Prostate gland (tissue), 2 donors: ENCODE results near the gene PSG3. TPM values are rescaled to one million over a fixed set of nuclear protein-coding genes. Genes with fewer than 3 reads are reported as not detected.
"Not testable (repeated sequence)": the region's sequence is repeated elsewhere in the genome, so short reads cannot be mapped to it uniquely, and the experiment has no call there.

Source experiments
- DNase-seq: peaks from one replicate; pipeline ENCODE4 v3.0.0-alpha.2; 2019; ENCODE audit warnings: low spot score
- H3K27ac ChIP-seq, 2 donors: fragments of 200-600 bp; sonication (generic); 2 replicates each; pipeline ENCODE4 v1.5.1; 2017 to 2019
- H3K27me3 ChIP-seq: fragments of 200-600 bp; sonication (generic); replicated peaks from 2 replicates; pipeline ENCODE4 v1.5.1; 2019; ENCODE audit not compliant: insufficient read depth
- H3K36me3 ChIP-seq, 2 donors: fragments of 200-600 bp; sonication (generic); 1 replicate in 1 of 2; 2 replicates in 1 of 2; pipeline versions ENCODE4 v1.5.1 to v1.8.1; 2017 to 2019
- H3K4me1 ChIP-seq: fragments of 200-600 bp; sonication (generic); replicated peaks from 2 replicates; pipeline ENCODE4 v1.5.1; 2019
- H3K4me3 ChIP-seq, 2 donors: fragments of 200-600 bp; sonication (generic); 2 replicates each; pipeline ENCODE4 v1.5.1; 2017 to 2019
- H3K9me3 ChIP-seq: fragments of 200-600 bp; sonication (generic); 2 replicates; pipeline ENCODE4 v1.5.1; 2017
- POLR2A ChIP-seq: fragments of 450-650 bp; IDR thresholded peaks from one replicate; pipeline ENCODE4 v1.6.1; 2016; ENCODE audit warnings: antibody characterized with exemption, mild to moderate bottlenecking
- POLR2AphosphoS5 ChIP-seq: sonication (generic); formaldehyde crosslinking; IDR thresholded peaks from one replicate; pipeline ENCODE4 v1.6.1; 2017; ENCODE audit warnings: antibody characterized with exemption
- WGBS: methylation state at CpG from one replicate; pipeline ENCODE4 v1.1.5; 2018; 5-methylcytosine and 5-hydroxymethylcytosine counted together
- intact Hi-C: fragments of 100-400 bp; cut with DNase I; formaldehyde crosslinking; loops from one replicate; pipeline ENCODE4 v1.14.2; 2022
- total RNA-seq, 2 donors: library from RNA; depleted of rRNA; stranded (reverse); fragments of >200 nt; gene quantifications; one replicate each; pipeline ENCODE4 v1.1.0, GENCODE V29; 2016
- TF ChIP-seq, protein P1 (sequence below), 4 experiments: fragments of 200-600 bp in 2 of 4; fragments of 450-650 bp in 2 of 4; sonication (generic) in 2 of 4; IDR thresholded peaks; 1 replicate in 3 of 4; 2 replicates in 1 of 4; pipeline ENCODE4 v1.5.1; 2016 to 2019; ENCODE audit warnings: antibody characterized with exemption in 4 of 4, mild to moderate bottlenecking in 2 of 4, moderate library complexity in 2 of 4

PSG3 gene
- total RNA-seq, 2 donors from 2014 or later = not detected

DNA sequence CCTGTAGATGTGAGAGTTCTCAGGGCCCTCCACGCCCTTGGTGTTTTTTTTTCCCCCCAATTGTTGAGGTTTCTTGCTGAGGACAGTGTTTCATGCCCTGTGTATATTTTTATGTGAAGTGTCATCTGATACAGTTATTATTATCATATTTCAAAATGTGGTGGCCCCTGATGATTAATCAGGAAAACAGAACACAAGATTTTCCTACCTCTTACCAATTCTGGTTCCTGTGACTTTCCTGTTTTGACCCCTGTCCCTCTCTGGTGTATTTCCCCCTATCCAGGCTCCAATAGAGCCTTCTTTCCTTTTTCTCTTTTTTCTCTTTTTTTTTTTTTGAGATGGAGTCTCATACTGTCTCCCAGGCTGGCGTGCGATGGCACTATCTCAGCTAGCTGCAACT lies 24.6 kb upstream of the PSG3 start:
- no peak for DNase-seq
- no peak for TF ChIP-seq POLR2AphosphoS5
- TF ChIP-seq POLR2A = no peak
- TF ChIP-seq, protein P1, sequence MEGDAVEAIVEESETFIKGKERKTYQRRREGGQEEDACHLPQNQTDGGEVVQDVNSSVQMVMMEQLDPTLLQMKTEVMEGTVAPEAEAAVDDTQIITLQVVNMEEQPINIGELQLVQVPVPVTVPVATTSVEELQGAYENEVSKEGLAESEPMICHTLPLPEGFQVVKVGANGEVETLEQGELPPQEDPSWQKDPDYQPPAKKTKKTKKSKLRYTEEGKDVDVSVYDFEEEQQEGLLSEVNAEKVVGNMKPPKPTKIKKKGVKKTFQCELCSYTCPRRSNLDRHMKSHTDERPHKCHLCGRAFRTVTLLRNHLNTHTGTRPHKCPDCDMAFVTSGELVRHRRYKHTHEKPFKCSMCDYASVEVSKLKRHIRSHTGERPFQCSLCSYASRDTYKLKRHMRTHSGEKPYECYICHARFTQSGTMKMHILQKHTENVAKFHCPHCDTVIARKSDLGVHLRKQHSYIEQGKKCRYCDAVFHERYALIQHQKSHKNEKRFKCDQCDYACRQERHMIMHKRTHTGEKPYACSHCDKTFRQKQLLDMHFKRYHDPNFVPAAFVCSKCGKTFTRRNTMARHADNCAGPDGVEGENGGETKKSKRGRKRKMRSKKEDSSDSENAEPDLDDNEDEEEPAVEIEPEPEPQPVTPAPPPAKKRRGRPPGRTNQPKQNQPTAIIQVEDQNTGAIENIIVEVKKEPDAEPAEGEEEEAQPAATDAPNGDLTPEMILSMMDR (IDR thresholded peaks at IDR 0.05) = no peak
- no peaks in the 10 kb centered on the region for H3K36me3 ChIP-seq
- no peaks in the 10 kb centered on the region for H3K9me3 ChIP-seq
- H3K27ac ChIP-seq = no peak overlapping the region
- no peak overlapping the region for H3K4me3 ChIP-seq
- intact Hi-C loops = loop anchor here (10.0 kb wide), 1 partner anchor 80 kb away; no protein-coding TSS in a partner anchor
- no peaks in the 10 kb centered on the region for H3K27me3 ChIP-seq
- no peaks in the 10 kb centered on the region for H3K4me1 ChIP-seq
- 92% methylated on average over 3 of the region's 3 CpGs for WGBS

GRCh38 chr19:42762789-42763188 lies 22.5 kb upstream of the PSG3 start:
- H3K36me3 ChIP-seq = no peaks in the 10 kb centered on the region
- H3K4me1 ChIP-seq = no peaks in the 10 kb centered on the region
- no peak overlapping the region for H3K4me3 ChIP-seq
- no peaks in the 10 kb centered on the region for H3K9me3 ChIP-seq
- 86% methylated on average over 2 of the region's 2 CpGs for whole genome bisulfite sequencing
- DNase-seq = no peak
- H3K27me3 ChIP-seq = no peaks in the 10 kb centered on the region
- intact Hi-C loops = loop anchor here (10.0 kb wide), 1 partner anchor 78 kb away; no protein-coding TSS in a partner anchor
- no peak overlapping the region for H3K27ac ChIP-seq
- TF ChIP-seq POLR2AphosphoS5 = no peak

DNA sequence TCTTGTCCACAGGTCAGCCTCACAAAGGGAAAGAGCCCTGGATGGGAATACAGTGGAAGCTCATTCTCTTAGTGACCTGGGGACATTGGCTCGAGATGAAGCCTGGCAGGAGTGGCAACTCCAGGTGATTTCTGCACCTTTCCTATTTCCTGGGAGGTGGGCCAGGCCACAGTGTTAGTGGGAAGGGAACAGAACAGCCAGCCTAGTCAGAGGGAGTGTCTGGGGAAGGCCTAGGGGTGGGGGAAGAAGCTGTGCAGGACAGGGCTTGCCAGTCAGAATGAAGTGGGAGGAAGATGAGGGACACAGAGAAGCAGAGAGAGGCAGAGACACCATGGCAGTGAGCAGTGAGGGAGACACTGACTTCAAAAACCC lies 21.6 kb upstream of the PSG3 start:
- not testable (repeated sequence) for DNase-seq, H3K36me3 ChIP-seq, H3K9me3 ChIP-seq, H3K27me3 ChIP-seq, H3K4me1 ChIP-seq, H3K4me3 ChIP-seq, H3K27ac ChIP-seq
- 40% methylated on average over 1 of the region's 1 CpG for WGBS
- intact Hi-C loops = loop anchor here (10.0 kb wide), 1 partner anchor 77 kb away; no protein-coding TSS in a partner anchor

DNA sequence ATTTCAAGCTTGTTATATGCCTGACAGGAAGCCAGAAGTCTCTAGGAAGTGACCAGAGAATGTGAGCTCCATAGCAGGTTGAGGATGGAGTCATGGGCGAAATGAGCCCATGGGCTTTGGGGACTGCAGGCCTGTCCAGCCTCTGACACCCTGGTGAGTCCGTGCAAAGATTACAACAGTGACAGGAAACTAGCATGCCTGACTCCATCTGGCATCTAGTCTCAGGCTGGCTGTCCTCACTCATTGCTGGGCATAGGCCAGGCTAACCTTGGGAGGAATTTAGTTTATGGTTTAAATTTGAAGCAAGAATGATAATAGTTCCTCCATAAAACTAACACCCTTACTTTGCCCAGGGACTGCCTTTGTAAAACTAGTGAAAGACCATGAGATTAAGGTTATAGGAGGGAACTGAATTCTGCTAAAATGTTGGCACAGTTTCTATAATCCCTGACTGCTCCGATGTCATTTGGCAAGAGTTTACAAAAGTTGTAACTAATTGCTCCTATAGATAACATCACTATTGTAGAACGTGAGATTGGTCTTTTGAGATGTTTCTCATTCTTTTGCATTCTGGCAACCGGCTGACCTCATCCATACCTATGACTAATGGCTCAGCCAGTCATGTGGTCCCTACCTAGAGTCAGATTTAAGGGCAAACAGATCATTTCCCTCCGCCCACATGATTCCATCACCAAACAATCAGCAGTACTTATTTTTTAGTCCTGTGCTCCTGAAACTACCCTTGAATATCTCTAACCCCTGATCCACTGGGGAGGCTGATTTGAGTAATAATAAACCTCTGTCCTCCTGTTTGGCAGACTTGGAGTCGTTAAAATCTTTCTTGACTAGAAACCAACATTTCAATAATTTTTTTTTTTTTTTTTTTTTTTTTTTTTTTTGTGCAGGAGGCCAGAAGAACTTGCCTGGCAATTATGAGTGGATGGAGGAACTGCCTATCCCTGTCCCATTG lies 21.0 kb upstream of the PSG3 start:
- 31% methylated on average over 7 of the region's 7 CpGs for WGBS
- intact Hi-C loops = loop anchor here (10.0 kb wide), 1 partner anchor 76 kb away; no protein-coding TSS in a partner anchor
- not testable (repeated sequence) for DNase-seq, H3K36me3 ChIP-seq, H3K9me3 ChIP-seq, H3K4me3 ChIP-seq, H3K27me3 ChIP-seq, H3K27ac ChIP-seq, H3K4me1 ChIP-seq

DNA sequence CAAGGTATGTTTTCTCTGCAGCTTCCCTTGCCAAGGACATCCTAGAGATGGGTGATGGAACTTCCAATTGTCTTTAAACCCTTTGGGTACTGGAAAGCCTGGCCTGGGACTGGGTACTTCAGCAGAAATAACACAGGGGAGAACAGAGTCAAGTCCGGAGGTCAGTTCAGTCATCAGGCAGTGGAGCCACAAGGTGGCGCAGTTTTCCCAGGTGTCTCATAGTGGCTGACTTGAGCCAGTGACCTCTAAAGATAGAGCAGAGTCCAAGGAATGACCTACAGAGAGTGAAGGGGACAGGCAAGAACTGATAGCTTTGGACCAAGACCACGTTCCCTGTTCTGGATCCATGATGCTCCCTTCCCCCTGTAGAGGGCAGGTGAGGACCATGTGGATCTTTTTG lies 18.4 kb upstream of the PSG3 start:
- H3K36me3 ChIP-seq, H3K9me3 ChIP-seq, H3K27ac ChIP-seq, DNase-seq, H3K27me3 ChIP-seq, H3K4me3 ChIP-seq, intact Hi-C loops, H3K4me1 ChIP-seq: not testable (repeated sequence)
- 15% methylated on average over 3 of the region's 3 CpGs for WGBS
- TF ChIP-seq, protein P1 (IDR thresholded peaks at IDR 0.05) = peak in 2 of 4 experiments; percentile 31 to 47

DNA sequence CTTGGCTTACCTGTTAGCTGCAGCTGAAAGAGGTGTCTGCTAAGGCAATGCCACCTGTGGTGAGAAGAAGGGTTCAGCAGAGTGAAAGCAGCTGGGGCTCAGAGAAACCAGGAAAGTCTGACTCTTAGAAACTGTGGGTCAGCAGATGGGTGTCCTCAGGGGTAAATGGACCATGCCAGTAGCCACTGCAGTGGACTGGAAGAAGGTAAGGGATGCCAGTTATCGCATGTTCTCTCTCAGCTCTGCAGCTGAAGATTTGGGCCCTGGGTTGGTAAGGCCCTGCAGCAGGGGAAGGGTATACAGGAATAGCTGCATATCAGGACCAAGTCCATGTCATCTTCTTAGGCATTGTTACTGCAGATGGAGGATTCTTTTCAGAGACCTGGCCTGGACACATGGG lies 12.0 kb upstream of the PSG3 start:
- H3K27ac ChIP-seq, H3K27me3 ChIP-seq, H3K4me3 ChIP-seq, H3K4me1 ChIP-seq, intact Hi-C loops, H3K9me3 ChIP-seq, H3K36me3 ChIP-seq, DNase-seq: not testable (repeated sequence)
- WGBS = 87% methylated on average over 1 of the region's 1 CpG
